Measurements from ENCODE around the gene KLF8. TPM values are rescaled to one million over a fixed set of nuclear protein-coding genes. Genes with fewer than 3 reads are reported as not detected.
"Not testable (repeated sequence)": the region's sequence is repeated elsewhere in the genome, so short reads cannot be mapped to it uniquely, and the experiment has no call there.

The KLF8 gene
- total RNA-seq (ENCODE audit: low replicate concordance) = 0.90 and 1.8 TPM in 2 replicates

DNA sequence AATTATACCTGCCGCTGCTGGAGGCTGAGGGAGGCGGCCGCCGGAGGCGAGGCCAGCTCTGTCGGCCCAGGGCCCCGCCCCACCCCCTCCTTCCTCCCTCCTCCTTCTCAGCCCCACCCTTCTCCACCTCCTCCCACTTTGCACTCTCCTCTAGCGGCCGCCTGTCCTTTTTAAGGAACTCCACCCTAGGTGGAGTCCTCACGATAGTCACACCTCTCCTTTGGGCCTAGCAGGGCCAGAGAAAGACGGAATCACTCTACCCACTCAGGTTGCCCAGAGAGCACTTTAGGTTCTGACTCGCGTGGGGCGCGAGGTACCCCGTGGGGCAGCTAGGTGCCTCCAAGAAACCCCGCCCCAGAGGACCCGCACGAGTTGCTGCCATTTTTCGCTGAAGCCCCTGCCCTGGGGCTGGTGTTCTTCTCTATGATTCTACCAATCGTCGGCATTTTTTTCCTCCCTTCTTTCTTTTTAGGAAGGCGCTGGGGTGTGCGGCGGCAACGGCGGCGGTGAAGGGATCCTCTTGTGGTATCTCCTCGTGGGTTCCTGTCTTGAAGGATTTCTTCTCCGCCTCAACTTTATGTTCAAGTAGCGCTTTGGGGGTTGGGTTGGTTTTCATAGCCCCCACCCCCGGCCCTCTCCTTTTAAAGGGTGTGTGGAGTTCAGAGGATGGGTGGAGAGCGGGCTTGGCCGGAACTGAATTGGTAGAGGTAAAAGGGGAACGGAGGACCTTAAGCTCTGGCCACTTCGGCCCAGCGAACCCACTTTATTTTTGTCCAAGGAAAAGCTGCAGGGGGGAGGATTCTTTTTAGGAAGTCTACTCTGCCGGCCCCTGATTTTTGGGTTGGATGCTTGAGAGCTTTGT lies at the start of gene KLF8:
Gene KLF8 (plus strand): TSS at position 136 of the 862 bp plus-strand sequence. CDS start 979 bp downstream, outside the sequence.
- TF ChIP-seq, protein P1, sequence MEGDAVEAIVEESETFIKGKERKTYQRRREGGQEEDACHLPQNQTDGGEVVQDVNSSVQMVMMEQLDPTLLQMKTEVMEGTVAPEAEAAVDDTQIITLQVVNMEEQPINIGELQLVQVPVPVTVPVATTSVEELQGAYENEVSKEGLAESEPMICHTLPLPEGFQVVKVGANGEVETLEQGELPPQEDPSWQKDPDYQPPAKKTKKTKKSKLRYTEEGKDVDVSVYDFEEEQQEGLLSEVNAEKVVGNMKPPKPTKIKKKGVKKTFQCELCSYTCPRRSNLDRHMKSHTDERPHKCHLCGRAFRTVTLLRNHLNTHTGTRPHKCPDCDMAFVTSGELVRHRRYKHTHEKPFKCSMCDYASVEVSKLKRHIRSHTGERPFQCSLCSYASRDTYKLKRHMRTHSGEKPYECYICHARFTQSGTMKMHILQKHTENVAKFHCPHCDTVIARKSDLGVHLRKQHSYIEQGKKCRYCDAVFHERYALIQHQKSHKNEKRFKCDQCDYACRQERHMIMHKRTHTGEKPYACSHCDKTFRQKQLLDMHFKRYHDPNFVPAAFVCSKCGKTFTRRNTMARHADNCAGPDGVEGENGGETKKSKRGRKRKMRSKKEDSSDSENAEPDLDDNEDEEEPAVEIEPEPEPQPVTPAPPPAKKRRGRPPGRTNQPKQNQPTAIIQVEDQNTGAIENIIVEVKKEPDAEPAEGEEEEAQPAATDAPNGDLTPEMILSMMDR (IDR thresholded peaks at IDR 0.05; ENCODE audit: insufficient read depth, low read length) = no peak
- DNase-seq (ENCODE audit: low read depth) = no peak
- no peak within 1 kb of the TSS for H3K4me3 ChIP-seq (ENCODE audit: low read depth, low read length)

DNA sequence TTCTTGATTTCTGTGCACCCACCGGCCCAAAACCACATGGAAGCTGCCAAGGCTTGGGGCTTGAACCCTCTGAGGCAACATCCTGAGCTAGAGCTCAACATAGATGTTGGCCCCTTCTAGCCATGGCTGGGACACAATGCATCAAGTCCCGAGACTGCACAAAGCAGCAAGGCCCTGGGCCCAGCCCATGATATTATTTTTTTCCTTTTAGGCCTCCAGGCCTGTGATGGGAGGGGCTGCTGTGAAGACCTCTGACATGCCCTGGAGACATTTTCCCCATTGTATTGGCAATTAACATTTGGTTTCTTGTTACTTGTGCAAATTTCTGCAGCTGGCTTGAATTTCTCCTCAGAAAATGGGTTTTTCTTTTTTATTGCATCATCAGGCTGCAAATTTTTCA lies 25.2 kb upstream of the KLF8 start:
- DNase-seq (ENCODE audit: low read depth); H3K4me3 ChIP-seq (ENCODE audit: low read depth, low read length): not testable (repeated sequence)

DNA sequence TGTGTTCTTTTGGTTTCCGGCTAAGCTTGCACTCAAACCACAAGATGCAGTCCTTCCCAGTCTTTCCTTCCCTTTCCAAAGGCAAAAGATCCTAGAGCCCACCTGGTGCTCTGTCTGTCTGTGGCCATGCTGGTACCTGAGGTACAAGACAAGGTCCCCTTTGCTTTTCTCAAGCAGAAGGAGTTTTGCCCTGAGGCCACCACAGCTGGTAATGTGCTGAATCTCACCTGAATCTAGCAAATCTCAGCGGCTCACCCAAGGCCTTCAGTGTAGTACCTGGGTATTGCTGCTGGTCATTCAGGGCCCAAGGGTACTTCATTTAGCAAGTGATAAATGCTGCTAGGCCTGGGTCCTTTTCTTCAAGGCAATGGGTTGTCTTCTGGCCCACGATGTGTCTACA lies 20.5 kb upstream of the KLF8 start:
- DNase-seq (ENCODE audit: low read depth) = no peak
- no peak overlapping the region for H3K4me3 ChIP-seq (ENCODE audit: low read depth, low read length)
- TF ChIP-seq, protein P1 (IDR thresholded peaks at IDR 0.05; ENCODE audit: insufficient read depth, low read length) = no peak

DNA sequence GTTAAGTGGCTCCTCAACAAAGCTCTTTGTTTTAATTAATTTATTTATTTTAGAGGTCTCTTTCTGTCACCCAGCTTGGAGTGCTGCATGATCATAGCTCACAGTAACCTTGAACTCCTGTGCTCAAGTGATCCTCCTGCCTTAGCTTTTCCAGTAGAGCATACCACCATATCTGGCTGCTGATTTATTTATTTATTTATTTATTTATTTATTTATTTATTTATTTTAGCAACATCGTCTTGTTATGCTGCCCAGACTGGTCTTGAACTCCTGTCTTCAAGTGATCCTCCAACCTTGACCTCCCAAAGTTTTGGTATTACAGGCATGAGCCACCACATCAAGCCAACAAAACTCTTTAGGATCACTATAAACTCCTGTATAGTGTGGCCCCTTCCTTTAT lies 15.8 kb upstream of the KLF8 start:
- H3K4me3 ChIP-seq (ENCODE audit: low read depth, low read length) = no peak overlapping the region
- no peak for DNase-seq (ENCODE audit: low read depth)
- TF ChIP-seq, protein P1 (IDR thresholded peaks at IDR 0.05; ENCODE audit: insufficient read depth, low read length) = no peak

DNA sequence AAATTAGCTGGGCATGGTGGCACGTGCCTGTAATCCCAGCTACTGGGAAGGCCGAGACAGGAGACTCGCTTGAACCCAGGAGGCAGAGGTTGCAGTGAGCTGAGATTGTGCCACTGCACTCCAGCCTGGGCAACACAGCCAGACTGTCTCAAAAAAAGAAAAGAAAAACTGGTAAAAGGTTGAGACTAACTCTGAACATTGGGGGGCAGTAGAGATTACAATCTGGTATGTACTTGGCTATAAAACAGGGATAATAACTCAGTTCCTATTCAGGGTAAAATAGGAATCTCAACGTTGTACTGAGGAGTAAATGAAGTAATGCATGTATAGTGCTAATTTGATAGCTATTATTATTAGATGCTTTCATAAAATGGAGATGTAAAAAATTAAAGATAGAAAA lies 12.5 kb upstream of the KLF8 start:
- TF ChIP-seq, protein P1 (IDR thresholded peaks at IDR 0.05; ENCODE audit: insufficient read depth, low read length) = no peak
- peak; percentile 1 for DNase-seq (ENCODE audit: low read depth)
- no peak overlapping the region for H3K4me3 ChIP-seq (ENCODE audit: low read depth, low read length)

DNA sequence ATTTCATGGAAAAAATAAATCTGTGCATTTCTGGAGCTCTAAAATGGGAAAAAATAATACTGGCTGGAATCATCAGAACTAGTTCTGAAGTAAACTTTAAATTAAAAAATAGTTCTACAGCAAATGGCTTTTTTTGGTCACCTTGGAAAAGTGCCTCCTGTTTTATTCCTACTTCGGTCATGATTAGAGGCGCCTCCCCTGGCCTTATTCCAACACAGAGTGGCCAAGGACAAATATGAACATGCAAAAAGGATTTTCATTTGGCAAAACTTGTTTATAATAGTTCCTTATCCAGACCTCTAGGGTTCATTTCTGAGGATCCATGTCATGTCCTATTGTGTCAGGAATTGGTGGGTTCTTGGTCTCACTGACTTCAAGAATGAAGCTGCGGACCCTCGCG lies 11.1 kb upstream of the KLF8 start:
- TF ChIP-seq, protein P1 (IDR thresholded peaks at IDR 0.05; ENCODE audit: insufficient read depth, low read length) = no peak
- no peak overlapping the region for H3K4me3 ChIP-seq (ENCODE audit: low read depth, low read length)
- DNase-seq (ENCODE audit: low read depth) = no peak

DNA sequence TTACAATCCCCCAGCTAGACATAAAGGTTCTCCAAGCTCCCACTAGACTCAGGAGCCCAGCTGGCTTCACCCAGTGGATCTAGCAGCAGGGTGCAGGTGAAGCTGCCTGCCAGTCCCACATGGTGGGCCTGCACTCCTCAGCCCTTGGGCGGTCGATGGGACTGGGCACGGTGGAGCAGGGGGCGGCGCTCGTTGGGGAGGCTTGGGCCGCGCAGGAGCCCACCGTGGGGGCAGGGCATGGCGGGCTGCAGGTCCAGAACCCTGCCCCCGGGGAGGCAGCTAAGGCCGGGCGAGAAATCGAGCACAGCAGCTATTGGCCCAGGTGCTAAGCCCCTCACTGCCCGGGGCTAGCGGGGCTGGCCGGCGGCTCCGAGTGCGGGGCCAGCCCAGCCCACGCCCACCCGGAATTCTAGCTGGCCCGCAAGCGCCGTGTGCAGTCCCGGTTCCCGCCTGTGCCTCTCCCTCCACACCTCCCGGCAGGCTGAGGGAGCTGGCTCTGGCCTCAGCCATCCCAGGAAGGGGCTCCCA lies 9.6 kb upstream of the KLF8 start:
- TF ChIP-seq, protein P1 (IDR thresholded peaks at IDR 0.05; ENCODE audit: insufficient read depth, low read length) = no peak
- no peak for DNase-seq (ENCODE audit: low read depth)
- no peak overlapping the region for H3K4me3 ChIP-seq (ENCODE audit: low read depth, low read length)

Data from fibroblast of the aortic adventitia (primary cell).